Hematopoietic multipotent progenitor cell (in vitro differentiated cells): Measurements from ENCODE around the gene SLX4IP. TPM values are rescaled to one million over a fixed set of nuclear protein-coding genes. Genes with fewer than 3 reads are reported as not detected.
A peak's percentile ranks its signal among the peaks of the same experiment; 100 is the strongest.

Experiments used
- DNase-seq, 3 donors: peaks; one replicate each; pipeline ENCODE4 v3.0.0-alpha.2; 2011 to 2015; ENCODE audit warnings: low read depth in 2 of 3, low spot score in 2 of 3
- total RNA-seq: library from RNA; depleted of rRNA; stranded (reverse); fragments of >200 nt; gene quantifications from one replicate; pipeline ENCODE4 v1.2.3, GENCODE V29; 2012

The SLX4IP gene
- total RNA-seq, 1 donor: 4.6 TPM

GRCh38 chr20:10462516-10462915 is 27.4 kb downstream of the SLX4IP start:
- no peak for DNase-seq

GRCh38 chr20:10463622-10464021 is 28.5 kb downstream of the SLX4IP start:
- no peak for DNase-seq

GRCh38 chr20:10465135-10465534 is 30.0 kb downstream of the SLX4IP start:
- no peak for DNase-seq

DNA sequence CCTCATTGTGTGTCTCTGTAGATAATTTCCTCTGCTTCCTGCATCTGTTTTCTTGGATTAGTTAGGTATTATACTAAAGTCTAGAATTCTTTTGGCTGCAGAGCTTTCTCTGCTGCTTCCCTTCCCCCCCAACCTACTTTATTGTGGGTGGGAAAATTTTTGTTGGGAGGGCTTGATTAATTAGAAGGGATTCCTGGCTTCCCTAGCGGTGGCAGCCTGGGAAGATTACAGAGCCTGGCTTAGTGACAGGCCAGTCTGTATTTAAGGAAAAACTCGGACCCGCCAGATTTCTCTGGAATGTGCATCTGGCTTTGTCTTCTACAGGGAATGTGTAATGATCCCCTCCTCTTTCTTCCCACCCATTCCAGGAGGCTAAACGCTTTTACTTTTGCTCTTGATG is 31.2 kb downstream of the SLX4IP start:
- DNase-seq: no peak

GRCh38 chr20:10466855-10467254 is 31.8 kb downstream of the SLX4IP start:
- no peak for DNase-seq

- no peak for DNase-seq
Observed at GRCh38 chr20:10467681-10468339, 32.7 kb downstream of the SLX4IP start.

GRCh38 chr20:10468340-10468845 is 33.3 kb downstream of the SLX4IP start:
- no peak for DNase-seq

GRCh38 chr20:10469056-10469455 is 34.0 kb downstream of the SLX4IP start:
- DNase-seq: no peak

DNA sequence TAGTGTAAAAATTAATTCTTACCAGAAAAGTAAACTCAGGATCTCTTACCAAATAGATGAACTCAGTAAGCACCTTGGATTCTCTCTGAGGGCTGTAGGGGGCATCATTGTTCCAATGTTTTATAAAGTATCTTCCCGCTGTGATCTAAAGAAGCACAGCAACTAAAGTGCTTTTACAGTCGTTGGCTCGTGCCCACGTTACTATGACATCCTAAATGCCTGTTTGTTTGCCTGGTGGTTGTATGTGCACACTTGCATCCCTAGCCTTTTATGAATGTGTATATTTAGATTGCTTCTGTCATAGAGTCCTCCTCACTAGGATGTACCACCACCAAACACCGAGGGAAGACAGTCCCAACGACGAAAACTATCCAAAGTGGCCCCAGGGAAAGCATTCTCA is 34.5 kb downstream of the SLX4IP start:
- DNase-seq: peak in 2 of 3 donors; percentile 76 to 93

DNA sequence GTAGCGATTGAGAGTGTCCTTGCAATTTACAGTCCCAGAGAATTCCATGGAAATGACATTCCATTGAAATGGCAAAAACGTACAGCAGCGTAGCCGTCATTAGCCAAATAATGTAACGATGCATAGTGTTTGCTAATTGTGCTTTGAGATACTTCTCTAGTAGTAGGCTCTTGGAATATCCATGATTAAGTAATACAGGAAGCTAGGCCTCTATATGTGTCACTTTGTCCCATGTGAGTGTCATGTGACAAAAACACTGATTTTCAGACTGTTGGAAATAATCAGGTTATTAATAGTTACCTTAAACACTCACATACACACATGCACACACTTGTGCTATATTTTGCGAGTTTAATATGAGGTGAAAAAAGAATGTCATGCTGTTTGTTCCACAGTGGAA is 35.2 kb downstream of the SLX4IP start:
- no peak for DNase-seq

- DNase-seq: no peak
Observed at GRCh38 chr20:10472871-10473270, 37.8 kb downstream of the SLX4IP start.

- peak in 1 of 3 donors; percentile 33 for DNase-seq
Observed at GRCh38 chr20:10474606-10475184, 39.6 kb downstream of the SLX4IP start.

DNA sequence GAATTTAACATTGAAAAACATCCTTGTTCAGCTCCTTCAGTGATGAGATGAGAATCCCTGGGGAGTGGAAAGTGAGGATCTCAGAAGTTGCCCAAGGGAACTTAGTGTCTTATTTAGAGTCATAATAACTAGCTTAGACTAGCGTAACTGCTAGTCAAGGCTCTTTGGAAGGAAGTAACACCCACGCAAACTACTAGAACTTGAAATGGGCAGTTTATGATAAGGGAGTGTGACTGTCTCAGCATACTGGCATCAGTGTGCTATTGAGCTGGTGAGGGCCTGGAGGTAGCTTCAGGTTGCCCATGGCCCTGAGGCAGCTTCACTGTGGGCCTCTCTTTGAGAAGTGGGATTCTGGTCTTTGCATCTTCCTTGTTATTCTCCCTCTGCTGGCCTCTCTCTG is 40.1 kb downstream of the SLX4IP start:
- DNase-seq: no peak

DNA sequence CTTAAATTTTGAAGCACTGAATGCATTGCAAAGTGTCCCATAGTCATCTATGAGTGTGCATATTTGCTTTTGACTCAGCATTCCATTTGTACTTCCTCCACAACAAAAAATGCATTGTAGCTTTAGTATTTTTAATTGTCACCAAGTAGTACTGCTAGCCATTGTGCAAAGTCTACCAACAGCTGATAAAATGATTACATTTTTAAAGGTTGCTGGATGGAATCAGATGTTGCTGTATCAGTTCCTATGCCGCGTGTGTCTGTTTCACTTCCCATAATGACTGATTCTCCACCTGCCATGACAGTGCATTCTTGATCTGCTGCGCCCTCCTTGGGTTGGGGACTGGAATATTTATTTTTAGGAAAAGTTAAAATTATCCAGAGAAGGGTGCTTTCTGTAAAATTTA is 41.2 kb downstream of the SLX4IP start:
- DNase-seq: peak in 1 of 3 donors; percentile 51

DNA sequence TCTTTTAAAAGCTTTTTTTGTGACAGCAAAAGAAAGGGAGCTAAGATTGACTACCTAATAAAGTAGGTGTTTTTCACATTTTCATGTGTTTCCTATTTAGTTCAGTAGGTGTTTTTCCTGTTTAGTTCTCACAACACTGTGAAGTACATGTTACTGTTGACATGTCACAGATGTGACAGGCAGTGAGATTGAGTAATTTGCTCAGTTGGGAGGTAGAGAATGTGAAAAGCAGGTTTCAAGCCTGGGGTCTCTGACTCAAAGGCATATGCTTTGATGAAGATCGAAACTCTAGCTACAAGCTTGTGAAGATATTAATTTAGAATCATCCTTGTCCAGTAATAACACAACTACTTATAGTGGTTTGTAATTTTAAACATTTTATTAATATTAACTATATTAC is 43.1 kb downstream of the SLX4IP start:
- DNase-seq: no peak

DNA sequence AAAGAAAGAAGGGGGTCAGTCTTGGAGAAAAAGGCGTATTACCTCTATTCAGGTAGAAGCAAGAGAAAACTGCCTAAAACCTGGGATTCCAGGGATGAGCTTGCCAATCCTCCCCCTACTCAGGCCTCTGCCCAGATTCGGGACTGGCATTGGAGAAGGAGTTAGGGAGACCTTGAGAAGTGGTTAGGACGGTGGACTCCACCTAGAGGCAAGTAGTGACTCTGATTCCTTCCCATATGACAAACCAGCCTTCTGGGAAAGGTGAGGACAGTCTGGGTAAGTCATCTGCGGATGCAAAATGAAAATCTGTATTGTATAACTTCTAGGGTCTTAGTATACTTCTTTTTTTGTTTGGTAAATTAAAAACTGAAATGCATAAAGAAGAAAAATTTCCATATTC is 43.8 kb downstream of the SLX4IP start:
- DNase-seq: no peak

- DNase-seq: no peak
Observed at GRCh38 chr20:10481676-10482075, 46.6 kb downstream of the SLX4IP start.

DNA sequence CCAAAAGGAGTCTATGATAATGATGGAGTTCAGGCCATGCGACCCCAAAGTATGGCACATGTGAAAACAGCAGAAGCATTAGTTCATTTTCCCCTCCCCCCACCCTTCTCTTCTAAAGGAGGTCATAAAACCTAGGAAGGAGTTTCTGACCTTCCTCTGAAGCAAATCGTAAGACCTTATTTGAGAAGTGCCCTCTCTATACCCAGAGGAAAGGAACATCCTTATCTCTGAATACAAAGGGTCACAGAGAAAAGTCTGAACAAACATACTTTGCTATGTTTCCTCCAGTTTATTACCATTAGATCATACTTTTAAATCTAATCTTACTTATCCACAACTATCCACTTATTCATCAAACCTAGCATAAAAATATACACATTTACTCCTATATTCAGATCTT is 48.6 kb downstream of the SLX4IP start:
- no peak for DNase-seq

GRCh38 chr20:10487142-10488136 is 52.3 kb downstream of the SLX4IP start:
- no peak for DNase-seq

- peak in 1 of 3 donors; percentile 42 for DNase-seq
Observed at GRCh38 chr20:10488534-10488933, 53.4 kb downstream of the SLX4IP start.

DNA sequence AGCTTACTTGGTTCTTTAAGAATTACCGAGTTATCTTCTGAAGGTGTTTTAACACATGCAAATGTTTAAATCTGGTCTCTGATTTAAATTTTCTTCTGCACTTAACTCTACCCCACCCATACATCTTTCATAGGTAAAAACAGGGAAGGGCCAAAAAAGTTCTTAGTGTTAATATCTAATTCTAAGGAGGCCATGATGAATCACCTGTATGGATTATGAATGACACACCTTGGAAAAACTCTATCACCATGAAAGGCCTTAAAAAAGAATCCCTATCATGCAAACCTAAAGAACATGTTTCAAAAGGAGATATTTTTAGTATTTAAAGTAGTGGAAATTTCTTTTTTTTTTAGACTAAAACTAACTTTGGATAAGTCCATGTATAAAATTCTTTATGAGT is 54.7 kb downstream of the SLX4IP start:
- no peak for DNase-seq
